Thyroid gland (tissue), 4 donors: ENCODE data around the gene PXT1.

Source experiments
- POLR2A ChIP-seq, 2 donors: fragments of 450-650 bp; IDR thresholded peaks; one replicate each; pipeline ENCODE4 v1.6.1; 2017; ENCODE audit warnings: antibody characterized with exemption in 2 of 2, mild to moderate bottlenecking in 2 of 2, moderate library complexity in 1 of 2
- TF ChIP-seq, protein P1 (sequence below), 6 experiments: fragments of 200-600 bp in 3 of 6; fragments of 450-650 bp in 3 of 6; sonication (generic) in 3 of 6; IDR thresholded peaks; one replicate each; pipeline ENCODE4 v1.5.1; 2016 to 2019; ENCODE audit warnings: antibody characterized with exemption in 6 of 6, mild to moderate bottlenecking in 2 of 6, inconsistent platforms in 1 of 6, moderate library complexity in 1 of 6

GRCh38 chr6:36432151-36432671 is 10.4 kb downstream of the PXT1 start:
- TF ChIP-seq, protein P1, sequence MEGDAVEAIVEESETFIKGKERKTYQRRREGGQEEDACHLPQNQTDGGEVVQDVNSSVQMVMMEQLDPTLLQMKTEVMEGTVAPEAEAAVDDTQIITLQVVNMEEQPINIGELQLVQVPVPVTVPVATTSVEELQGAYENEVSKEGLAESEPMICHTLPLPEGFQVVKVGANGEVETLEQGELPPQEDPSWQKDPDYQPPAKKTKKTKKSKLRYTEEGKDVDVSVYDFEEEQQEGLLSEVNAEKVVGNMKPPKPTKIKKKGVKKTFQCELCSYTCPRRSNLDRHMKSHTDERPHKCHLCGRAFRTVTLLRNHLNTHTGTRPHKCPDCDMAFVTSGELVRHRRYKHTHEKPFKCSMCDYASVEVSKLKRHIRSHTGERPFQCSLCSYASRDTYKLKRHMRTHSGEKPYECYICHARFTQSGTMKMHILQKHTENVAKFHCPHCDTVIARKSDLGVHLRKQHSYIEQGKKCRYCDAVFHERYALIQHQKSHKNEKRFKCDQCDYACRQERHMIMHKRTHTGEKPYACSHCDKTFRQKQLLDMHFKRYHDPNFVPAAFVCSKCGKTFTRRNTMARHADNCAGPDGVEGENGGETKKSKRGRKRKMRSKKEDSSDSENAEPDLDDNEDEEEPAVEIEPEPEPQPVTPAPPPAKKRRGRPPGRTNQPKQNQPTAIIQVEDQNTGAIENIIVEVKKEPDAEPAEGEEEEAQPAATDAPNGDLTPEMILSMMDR (IDR thresholded peaks at IDR 0.05): no peak
- no peak for TF ChIP-seq POLR2A (IDR thresholded peaks at IDR 0.05)
